MCF 10A (cell line): Measurements from ENCODE around the gene SNAP29. TPM values are rescaled to one million over a fixed set of nuclear protein-coding genes. Genes with fewer than 3 reads are reported as not detected.
A peak's percentile ranks its signal among the peaks of the same experiment; 100 is the strongest.

ENCODE experiments used
- BruUV-seq: library from RNA; stranded (reverse); fragments of 400-500 nt; replicated peaks from 2 replicates; lab custom pipeline; 2021; lab: Mats Ljungman, UMichigan
- CTCF ChIA-PET: fragments of 300-600 bp; sonication (Branson Sonifier 250); formaldehyde crosslinking; extraction: SDS; loops from one replicate; lab custom pipeline; 2021; ENCODE audit warnings: antibody characterized with exemption, inconsistent platforms; lab: Yijun Ruan, JAX
- POLR2A ChIA-PET: fragments of 300-600, 350-650 bp; sonication (Branson Sonifier 250); formaldehyde crosslinking; extraction: SDS; loops from one replicate; lab custom pipeline; 2020; ENCODE audit warnings: antibody characterized with exemption, inconsistent platforms; lab: Yijun Ruan, JAX
- DNase-seq: peaks from one replicate; pipeline ENCODE4 v3.0.0-alpha.2; 2018; ENCODE audit not compliant: unreplicated experiment
- H3K27ac Mint-ChIP-seq: one replicate; pipeline ENCODE4 v1.8.0; 2022; ENCODE audit warnings: mild to moderate bottlenecking, low read depth, mixed read lengths; ENCODE audit not compliant: unreplicated experiment
- H3K27me3 Mint-ChIP-seq: one replicate; pipeline ENCODE4 v1.8.0; 2022; ENCODE audit warnings: mixed read lengths; ENCODE audit not compliant: insufficient read depth, unreplicated experiment
- H3K36me3 Mint-ChIP-seq: one replicate; pipeline ENCODE4 v1.8.0; 2022; ENCODE audit warnings: mild to moderate bottlenecking, moderate library complexity, mixed read lengths; ENCODE audit not compliant: insufficient read depth, unreplicated experiment
- H3K4me1 Mint-ChIP-seq: one replicate; pipeline ENCODE4 v1.8.0; 2022; ENCODE audit warnings: mixed read lengths; ENCODE audit not compliant: insufficient read depth, unreplicated experiment
- H3K4me3 Mint-ChIP-seq: one replicate; pipeline ENCODE4 v1.8.0; 2022; ENCODE audit warnings: mild to moderate bottlenecking, moderate library complexity, mixed read lengths; ENCODE audit not compliant: unreplicated experiment
- H3K9me3 Mint-ChIP-seq: one replicate; pipeline ENCODE4 v1.8.0; 2022; ENCODE audit warnings: mixed read lengths; ENCODE audit not compliant: unreplicated experiment
- intact Hi-C: fragments of 100-400 bp; cut with micrococcal nuclease; formaldehyde crosslinking; loops from 2 replicates; pipeline ENCODE4 v1.14.1; 2022
- total RNA-seq: library from RNA; stranded (reverse); gene quantifications from 2 replicates; pipeline ENCODE4 v1.2.3, GENCODE V29; 2022
- TF ChIP-seq, protein P1 (sequence below): fragments of 200-600 bp; IDR thresholded peaks from one replicate; pipeline ENCODE4 v1.8.0; 2022; ENCODE audit warnings: antibody characterized with exemption, mild to moderate bottlenecking; ENCODE audit not compliant: unreplicated experiment

The SNAP29 gene
- total RNA-seq, 1 experiment from 2014 or later: 28.7 TPM

DNA sequence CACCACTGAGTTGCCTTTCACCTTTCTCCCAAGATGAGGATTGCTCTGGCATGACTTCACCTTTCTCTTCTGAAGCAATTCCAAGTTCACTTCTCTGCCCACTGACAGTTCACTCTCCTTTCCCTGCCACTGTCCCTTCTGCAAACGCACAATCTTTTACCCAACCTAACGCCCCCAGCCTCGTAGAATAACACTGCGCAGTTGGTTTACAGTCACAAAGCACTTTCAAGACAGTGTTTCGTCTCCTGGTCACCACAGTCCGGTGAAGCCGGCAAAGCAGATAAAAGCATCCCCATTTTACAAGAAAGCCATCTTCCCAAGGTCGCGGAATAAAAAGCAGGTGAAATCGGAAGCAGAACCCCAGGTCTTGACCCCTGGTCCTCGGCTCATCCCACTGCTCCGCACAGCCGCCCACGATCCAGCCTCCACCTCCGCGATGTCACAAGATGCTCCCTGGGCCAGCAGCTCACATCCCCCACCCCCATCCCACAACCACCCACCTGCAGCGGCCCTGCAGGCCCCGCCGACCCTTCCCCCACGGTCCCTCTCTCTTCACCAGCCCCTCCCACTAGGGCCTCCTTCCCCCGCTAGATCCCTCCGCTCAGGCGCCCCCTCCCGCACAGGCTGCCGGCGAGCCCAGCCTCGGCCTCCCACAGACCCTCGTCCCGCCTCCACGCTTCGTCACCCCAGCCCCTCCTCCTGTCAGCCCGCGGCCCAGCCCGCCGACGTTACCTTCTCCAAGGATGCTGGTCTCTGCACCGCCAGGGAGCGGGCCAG is 781 bp upstream of the SNAP29 start:
- no TSS peak for BruUV-seq
- intact Hi-C loops: no loop called here
- POLR2A ChIA-PET: interaction anchor here (2.0 to 2.2 kb wide), 2 partner anchors 59 to 62 kb away, joined by 7 to 10 read pairs; partner anchors contain the start of gene CRKL
- peaks cover 27% of the 10 kb centered on the region for H3K4me1 Mint-ChIP-seq
- CTCF ChIA-PET: interaction anchor here (0.6 kb wide), 1 partner anchor 574 kb away, joined by 3 read pairs; no protein-coding TSS in a partner anchor
- peak; percentile 62 for DNase-seq
- TF ChIP-seq, protein P1, sequence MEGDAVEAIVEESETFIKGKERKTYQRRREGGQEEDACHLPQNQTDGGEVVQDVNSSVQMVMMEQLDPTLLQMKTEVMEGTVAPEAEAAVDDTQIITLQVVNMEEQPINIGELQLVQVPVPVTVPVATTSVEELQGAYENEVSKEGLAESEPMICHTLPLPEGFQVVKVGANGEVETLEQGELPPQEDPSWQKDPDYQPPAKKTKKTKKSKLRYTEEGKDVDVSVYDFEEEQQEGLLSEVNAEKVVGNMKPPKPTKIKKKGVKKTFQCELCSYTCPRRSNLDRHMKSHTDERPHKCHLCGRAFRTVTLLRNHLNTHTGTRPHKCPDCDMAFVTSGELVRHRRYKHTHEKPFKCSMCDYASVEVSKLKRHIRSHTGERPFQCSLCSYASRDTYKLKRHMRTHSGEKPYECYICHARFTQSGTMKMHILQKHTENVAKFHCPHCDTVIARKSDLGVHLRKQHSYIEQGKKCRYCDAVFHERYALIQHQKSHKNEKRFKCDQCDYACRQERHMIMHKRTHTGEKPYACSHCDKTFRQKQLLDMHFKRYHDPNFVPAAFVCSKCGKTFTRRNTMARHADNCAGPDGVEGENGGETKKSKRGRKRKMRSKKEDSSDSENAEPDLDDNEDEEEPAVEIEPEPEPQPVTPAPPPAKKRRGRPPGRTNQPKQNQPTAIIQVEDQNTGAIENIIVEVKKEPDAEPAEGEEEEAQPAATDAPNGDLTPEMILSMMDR: no peak
- H3K4me3 Mint-ChIP-seq: peak overlapping the region; percentile 87
- H3K27ac Mint-ChIP-seq: peak overlapping the region; percentile 88
- no peaks in the 10 kb centered on the region for H3K27me3 Mint-ChIP-seq
- peaks cover 10% of the 10 kb centered on the region for H3K36me3 Mint-ChIP-seq
- no peaks in the 10 kb centered on the region for H3K9me3 Mint-ChIP-seq

DNA sequence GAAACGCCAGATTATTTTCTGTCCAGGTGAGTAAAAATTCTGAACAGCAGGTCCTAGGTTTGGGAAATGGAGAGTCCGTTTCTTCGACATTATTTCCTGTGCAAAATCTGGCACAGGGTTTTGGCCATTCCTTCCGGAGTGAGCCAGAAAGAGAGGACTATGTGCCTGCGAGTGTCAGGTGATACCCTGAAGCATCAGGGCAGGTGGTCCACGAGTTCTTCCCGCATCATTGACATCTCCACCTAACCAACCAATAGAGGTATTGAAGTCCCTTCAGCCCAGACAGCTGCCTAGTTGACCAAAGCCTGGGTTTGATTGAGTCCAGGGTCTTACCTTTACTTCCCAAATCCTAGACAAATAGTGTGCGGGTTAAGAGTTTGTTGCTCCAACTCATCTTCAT is 808 bp downstream of the SNAP29 start:
- POLR2A ChIA-PET: interaction anchor here (0.6 to 2.2 kb wide), 7 partner anchors 8 to 95 kb away, joined by 3 to 10 read pairs (median 4); partner anchors contain the start of gene CRKL
- Mint-ChIP-seq H3K4me3 (peak overlapping the region; percentile 87), H3K4me1 (peaks cover 27% of the 10 kb centered on the region), H3K27ac (peak overlapping the region; percentile 88), H3K36me3 (peaks cover 21% of the 10 kb centered on the region), H3K27me3 (no peaks in the 10 kb centered on the region), H3K9me3 (no peaks in the 10 kb centered on the region)
- no peak for DNase-seq
- CTCF ChIA-PET: interaction anchor here (1.3 kb wide), 1 partner anchor 26 kb away, joined by 5 read pairs; no protein-coding TSS in a partner anchor
- intact Hi-C loops: no loop called here
- BruUV-seq: TSS peak; percentile 70
- TF ChIP-seq, protein P1: no peak

DNA sequence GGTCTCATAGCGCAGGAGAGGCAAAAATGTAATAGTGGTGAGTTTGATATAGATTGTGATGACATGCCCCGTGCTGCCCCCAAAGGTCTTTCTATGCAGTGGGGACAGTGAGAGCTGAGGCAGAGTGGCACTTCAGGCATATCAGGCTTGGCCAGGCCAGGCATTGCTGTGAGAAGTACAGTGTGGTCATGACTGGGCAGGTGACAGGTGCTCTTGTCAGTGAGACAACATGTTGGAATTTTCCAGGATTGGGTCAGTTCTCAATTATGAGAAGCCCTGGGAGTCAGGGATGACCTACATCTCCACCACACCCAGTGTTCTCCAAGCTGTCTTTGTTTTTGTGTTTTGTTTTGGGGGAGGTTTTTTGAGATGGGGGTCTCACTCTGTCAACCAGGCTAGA is 3.7 kb downstream of the SNAP29 start:
- TF ChIP-seq, protein P1: no peak
- H3K27ac Mint-ChIP-seq: no peak overlapping the region
- ChIA-PET POLR2A (interaction anchor here (0.7 kb wide), 1 partner anchor 329 kb away, joined by 5 read pairs; no protein-coding TSS in a partner anchor), CTCF (interaction anchor here (1.2 kb wide), 1 partner anchor 23 kb away, joined by 4 read pairs; no protein-coding TSS in a partner anchor)
- no peaks in the 10 kb centered on the region for H3K9me3 Mint-ChIP-seq
- no peak overlapping the region for H3K4me3 Mint-ChIP-seq
- DNase-seq: no peak
- H3K27me3 Mint-ChIP-seq: no peaks in the 10 kb centered on the region
- intact Hi-C loops: no loop called here
- BruUV-seq: no TSS peak
- H3K36me3 Mint-ChIP-seq: peaks cover 22% of the 10 kb centered on the region
- peaks cover 25% of the 10 kb centered on the region for H3K4me1 Mint-ChIP-seq

DNA sequence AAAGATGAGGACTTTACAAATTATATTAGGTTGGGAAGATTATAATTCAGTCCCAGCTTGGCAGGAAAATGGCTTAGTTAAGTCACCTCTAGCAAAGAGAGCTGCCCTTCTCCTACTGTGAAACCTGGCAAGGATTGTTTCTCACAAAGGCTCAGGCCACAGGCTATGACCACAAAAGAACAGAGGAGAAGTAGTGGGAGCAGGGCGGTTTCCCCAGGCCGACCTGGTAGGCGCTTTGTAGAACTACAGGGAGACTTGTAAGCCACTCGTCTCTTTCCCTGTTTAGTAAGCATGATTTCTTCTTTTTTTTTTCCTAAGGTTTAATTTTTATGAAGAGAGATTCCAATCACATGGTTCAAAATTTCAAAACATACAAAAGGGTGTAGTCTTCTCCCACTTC is 4.6 kb downstream of the SNAP29 start:
- no TSS peak for BruUV-seq
- intact Hi-C loops: no loop called here
- CTCF ChIA-PET: no interaction called here
- TF ChIP-seq, protein P1: no peak
- peaks cover 23% of the 10 kb centered on the region for H3K36me3 Mint-ChIP-seq
- peaks cover 19% of the 10 kb centered on the region for H3K4me1 Mint-ChIP-seq
- no peak overlapping the region for H3K4me3 Mint-ChIP-seq
- H3K9me3 Mint-ChIP-seq: no peaks in the 10 kb centered on the region
- H3K27me3 Mint-ChIP-seq: no peaks in the 10 kb centered on the region
- no peak overlapping the region for H3K27ac Mint-ChIP-seq
- POLR2A ChIA-PET: interaction anchor here (1.0 kb wide), 1 partner anchor 41 kb away, joined by 3 read pairs; no protein-coding TSS in a partner anchor
- no peak for DNase-seq
